IPS DF 4.7 (cell line): ENCODE results near the gene NEGR1.

Source experiments
- DNase-seq: peaks from one replicate; pipeline ENCODE4 v3.0.0-alpha.2; 2013; ENCODE audit warnings: low spot score; ENCODE audit errors: extremely low read depth

Gene NEGR1

DNA sequence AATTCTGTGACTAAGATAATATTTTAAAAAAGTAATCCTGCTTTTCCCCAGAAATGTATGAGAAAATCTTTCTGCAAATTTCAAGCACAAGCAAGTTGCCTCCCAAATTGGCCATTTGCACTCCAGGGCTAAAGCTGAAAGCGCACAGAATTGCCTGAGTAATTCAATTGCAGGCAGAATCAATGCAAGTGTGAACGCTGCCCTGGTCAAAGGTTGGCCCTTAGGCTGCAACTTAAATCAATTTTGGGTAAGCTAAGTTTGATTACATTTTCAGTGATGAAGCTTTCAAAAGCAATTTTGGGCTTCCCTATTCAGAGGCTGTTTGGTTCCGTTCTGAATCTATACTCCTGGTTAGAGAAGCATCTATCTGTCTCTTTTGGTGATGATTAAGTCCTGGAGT lies 699.7 kb downstream of the NEGR1 start:
- DNase-seq, result no peak

DNA sequence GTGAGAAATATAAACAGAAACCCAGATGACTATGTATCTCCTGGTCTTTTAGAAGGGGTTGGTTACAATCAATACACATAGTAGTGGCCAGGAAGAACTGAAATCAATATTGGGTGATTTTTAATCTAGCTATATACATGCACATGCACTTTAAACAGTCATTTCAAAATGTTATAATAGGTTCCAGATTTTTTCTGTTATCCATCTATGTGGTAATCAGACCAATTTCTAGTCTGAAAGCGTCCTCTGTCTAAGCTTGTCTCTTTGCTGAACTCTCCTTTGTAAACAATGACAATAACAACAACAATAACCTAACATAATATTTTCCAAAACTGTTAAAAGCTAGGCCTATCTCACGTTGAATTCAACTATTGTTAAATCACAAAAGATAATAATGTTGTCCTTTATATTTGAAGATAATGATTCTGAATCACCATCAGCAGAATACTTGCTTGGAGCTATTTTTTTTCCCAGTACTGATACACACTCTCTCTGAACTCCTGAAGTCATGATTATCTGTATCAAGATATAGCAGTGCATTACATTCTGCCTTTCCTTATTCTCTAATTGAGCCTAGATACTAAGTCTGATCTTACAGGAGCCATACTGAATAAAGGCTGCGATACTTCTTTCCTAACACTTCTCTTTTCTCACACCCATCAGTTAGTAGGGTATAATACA lies 704.7 kb downstream of the NEGR1 start:
- DNase-seq, result no peak

DNA sequence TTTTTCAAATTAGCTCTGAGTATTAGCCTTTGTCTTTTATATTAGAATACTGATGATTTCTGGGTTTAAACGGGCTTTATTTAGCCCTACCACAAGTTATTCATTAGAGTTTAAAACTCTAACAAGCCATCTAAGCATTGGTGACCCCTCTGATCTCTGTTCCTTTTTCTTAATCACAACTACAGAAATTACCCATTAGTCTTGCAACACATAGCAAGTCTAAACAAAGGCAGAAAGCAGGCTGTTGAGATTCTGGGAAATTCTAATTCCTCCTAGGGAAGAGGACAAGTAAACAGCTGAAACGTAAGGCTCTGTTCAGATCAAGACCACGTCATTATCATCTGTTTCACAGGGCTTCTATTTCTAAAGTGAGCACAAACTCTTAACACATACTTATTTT lies 710.3 kb downstream of the NEGR1 start:
- no peak for DNase-seq

DNA sequence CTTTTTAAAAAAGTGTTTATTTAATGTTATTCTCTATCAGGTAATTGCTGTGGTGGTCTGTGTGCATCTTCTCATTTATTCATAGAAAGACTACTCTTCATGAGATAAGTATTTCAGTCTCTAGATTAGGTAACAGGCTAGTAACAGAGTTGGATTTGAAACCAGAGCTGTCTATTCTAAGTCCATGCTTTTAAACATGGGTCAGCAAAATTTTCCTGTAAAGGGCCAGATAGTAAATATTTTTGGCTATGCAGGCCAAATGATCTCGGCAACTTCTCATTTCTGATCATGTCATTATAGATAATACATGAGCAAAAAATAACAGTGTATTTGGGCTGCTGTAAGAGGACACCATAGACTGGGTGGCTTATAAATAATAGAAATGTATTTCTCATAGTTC lies 715.9 kb downstream of the NEGR1 start:
- no peak for DNase-seq

DNA sequence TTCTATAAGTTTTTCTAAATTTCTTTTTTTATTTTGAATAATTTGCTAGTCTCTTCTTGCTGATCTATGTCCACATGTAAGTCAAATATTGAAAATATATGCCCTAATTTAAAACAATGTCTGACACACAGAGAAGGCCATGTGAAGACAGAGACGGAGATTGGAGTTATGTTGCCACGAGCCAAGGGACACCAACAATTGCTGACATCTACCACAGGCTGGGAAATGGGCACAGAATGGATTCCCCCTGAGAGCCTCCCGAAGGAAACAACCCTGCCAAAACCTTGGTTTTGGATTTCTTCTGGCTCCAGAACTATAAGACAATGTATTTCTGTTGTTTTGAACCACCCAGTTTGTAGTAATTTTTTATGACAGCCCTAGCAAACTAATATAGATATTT lies 716.5 kb downstream of the NEGR1 start:
- DNase-seq, result no peak

DNA sequence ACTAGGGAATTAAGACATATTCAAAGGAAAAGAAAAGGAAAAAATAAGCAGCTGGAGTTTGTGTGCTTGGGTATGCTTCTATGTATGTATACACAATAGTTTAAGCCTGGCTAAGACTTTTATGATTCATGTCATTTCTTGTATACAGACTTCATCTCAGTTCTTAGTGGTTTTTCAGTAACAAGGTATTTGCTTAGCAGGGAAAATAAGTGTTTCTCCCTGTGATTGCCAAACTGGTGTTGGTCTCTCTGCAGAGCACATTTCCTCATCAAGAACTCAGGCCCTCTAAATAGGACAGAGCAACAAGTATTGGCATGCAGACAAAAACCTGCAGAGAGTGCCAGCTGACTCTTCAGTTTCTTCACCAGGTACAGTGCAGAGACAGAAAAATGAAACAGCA lies 717.1 kb downstream of the NEGR1 start:
- no peak for DNase-seq

DNA sequence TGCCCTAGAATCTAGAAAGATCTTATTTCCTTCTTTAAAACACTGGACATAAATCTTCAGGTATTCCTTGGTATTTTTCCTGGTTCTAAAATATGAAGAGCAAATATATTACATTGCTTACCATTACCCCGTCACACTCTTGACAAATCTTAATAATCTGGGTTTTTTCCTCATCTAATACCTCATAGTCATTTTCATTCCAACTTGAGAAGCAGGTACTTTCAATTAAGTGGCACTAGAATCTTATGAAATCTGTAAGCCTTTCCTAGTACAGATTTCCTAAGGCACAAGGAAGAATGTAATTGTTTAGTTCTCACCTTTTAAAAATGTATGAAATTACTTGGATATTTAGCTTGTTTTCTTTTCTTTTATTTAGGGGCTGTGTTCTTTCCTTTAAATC lies 720.0 kb downstream of the NEGR1 start:
- DNase-seq, result no peak

DNA sequence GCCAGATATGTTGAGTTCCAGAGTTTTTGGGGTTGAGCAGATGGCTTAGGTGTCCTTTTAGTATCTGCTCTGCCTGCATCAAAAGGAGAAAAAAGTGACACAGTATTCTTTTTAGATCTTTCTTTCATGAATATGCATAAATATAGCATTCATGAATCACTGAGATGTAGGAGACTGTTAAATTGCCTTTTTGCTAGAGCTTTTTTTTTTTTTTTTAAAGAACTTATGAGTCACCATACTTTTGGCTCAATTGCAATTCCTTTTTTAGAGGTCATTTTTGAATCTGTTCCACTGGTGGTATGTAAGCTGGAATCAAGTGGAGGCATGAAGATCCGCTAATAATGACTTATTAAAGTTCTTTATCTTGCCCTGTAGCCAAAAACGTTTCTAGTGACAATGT lies 720.6 kb downstream of the NEGR1 start:
- DNase-seq, result no peak

DNA sequence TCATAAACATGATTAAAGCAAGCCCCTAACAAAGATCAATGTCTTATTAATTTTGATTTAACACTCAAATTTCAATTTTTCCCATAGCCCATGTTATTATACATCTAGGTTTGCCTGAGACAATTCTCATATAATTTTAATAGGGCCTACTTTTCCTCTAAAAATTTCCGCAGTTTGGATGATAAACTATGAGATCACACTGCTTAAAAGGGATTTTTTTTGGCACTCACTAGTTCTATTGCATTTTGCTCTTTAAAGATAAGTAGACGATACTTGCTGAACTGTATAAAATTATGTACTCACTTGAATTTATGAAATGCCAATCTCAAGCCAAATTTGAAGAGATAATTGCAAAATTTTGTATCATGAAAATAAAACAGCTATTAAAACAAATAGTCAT lies 721.1 kb downstream of the NEGR1 start:
- DNase-seq, result no peak

DNA sequence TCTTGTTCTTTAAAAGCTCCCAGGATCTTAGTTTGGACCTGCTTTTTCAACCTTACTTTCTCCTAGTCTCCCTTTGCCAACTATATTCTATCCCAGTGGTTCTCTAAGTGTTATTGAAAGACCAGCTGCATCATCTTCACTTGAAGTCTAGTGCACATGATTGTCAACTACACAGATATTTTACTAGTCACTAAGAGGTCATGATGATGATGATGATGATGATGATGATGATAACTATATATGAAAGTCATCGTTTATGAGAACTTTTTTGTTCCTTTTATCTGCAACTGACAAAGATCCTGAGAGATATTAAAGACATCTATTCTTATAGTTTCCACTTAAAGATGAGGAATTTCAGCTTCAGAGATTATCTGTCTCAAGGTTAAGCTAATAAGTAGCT lies 722.5 kb downstream of the NEGR1 start:
- DNase-seq, result no peak

DNA sequence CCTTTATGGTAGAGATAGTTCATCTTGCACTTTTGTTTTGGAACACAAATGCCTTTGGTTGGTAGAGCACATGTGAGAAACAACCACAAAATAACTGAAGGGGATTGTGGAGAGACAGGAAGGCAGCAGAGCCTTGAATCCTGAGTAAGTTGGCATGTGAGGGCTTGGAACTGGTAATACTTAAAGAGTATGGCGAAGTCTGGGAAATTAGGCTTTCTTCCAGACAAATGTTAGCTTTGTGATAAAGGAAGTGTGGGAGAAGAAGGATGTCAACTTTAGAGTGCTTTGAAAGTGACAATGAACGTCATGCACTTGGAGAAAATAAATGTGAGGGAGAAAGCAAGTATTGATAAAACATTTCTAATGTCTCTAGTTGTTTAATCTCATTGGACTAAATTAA lies 725.2 kb downstream of the NEGR1 start:
- no peak for DNase-seq

DNA sequence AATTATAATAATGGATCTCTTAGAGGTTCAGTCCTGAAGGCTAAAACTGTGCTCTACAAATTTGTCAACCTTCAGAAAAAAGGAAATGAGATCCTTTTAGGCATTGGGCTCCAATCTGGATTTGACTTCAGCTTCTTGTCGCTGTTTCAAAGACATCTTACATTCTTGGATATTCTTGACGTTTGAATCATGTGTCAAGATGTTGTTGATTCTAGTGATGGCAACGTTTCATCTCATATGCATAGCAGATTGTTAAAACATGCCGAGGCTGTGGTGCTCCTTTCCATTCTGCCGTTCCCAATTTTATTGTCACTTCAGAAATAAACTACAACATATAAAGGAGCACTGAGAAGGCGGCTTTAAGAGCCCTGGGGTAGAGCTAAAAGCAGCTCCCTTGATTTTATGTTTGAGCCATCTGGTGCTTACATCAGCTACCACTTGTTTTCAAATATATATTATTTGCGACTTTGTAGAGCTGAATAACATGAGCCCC lies 733.9 kb downstream of the NEGR1 start:
- DNase-seq, result no peak

DNA sequence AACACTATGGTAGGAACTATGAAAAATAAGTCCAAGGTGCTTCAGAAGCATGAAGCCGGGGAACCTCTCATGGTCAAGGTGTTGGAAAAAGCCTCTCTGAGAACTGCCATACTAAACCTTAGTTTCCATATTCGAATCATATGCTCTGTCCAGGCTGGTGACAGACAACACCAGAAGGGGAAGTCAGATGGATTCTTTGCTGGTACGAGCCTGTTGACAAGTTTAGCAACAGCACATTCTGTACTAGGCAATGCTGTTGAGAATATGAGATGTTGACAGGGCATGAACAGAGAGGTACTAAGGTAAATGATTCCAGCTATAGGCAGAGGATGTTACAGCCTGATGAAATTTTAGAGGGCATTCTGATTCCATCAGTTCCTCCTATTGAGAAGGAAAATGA lies 740.2 kb downstream of the NEGR1 start:
- DNase-seq, result no peak

DNA sequence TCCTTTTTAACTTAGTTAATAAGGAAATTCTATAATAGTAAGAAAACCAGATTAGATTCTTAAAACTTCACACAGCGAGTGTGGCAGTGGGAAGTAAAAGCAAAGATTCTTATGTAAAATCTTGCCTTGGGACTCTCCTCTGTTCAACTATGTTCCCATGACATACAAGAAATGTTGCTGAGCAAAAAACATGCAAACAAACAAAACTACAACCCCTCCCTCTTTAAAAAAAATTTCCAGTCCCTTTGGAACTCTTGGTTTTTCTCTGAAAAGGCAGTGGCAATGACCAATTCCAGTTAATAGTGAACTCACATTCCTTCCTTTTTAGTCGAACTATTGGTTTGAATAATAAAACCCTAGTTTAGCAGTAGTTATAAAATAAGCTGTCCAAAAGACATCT lies 748.4 kb downstream of the NEGR1 start:
- no peak for DNase-seq

DNA sequence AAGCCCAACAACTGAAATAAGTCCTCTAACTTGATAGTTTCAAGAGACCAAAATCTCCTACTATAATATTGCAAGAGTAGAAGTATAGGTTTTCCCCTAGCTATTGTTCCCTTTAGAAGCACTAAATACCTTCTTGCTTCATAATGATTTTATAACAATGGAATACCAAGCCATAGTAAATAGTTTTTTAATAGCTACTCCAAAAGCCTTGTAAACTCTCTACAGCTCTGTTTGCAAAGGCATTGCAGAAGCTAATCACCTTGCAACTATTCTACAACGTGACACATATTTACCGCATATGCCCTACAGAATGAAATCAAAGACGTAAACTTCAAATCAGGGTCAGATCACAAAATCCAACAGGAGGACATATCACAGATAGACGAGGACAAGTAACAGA lies 750.0 kb downstream of the NEGR1 start:
- DNase-seq, result no peak

DNA sequence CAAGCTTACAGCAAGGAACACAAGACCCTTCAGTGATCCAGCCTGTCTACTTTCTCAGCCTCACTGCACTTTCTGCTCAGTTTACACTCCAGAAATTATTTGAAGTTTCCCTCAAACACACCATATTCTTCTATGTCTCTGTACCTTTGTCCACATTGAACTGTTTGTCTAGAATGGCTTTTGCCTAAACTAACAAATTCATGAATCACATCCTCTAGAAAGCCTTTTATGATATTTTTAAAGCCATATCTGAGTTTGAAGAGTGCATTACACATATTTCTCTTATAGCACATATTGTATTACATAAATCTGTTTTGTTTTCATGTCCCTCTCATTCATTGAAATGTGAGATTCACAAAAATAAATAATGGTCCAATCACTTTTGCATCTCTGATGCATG lies 755.5 kb downstream of the NEGR1 start:
- no peak for DNase-seq

DNA sequence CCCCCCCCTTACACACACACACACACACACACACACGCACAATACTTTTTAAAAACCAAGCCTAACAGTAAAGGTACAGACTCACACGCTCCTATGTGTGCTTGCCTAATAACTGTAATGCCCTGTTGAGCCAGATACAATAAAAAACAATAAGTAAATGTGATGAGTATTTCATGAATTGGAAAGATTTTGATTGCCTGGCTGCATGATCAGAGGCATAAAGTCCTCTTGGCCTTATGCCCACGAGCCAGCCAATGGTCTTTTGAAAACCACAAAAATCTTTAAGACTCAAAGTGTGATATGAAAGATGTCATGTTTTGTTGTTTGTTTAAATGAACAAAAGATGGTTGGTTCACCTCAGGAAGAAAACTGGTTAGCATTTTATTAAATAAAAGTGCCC lies 759.6 kb downstream of the NEGR1 start:
- no peak for DNase-seq

DNA sequence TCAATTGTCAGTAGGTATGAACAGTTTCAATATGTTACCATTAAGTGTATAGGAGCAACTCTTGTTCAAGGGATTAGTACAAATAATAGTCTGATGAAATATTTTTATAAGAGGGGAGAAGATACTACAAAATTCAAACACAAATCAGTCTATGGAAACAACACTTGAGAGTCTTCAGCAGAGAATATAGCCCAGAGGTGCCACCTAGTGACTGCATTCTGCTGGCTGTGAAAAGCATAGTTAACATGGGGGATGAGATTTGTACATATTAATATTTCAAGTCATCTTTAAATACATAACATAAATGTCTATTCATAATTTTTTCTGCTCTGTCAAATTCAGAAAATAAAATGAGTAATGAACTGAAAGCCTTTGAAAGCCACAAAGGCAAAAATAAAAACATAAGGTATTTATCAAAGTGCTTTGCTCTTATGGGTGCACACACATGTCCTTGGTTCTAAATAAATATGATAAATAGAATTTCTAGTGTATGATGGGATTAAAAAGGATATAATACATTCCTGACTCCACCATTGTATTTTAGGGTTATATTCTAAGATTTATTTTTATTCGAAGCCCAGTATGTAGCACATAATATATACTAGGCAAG lies 760.6 kb downstream of the NEGR1 start:
- DNase-seq, result no peak

DNA sequence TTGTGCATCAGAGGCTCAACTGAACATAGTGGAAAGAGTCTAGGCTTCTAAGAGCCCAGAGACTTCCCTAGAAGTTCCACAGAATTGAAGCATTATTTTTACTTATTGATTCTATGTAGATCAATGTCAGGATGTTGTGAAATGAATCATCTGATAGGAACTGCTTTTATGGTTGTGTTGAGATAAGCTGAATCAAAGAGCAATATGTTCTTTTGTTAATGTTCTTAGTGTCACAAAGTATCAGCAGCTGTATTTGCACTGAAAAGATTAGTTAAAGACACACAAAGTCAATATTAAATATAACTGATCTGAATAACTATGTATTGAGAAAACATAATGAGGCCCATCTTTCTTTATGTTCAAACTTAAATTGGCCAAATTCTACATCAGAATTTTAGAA lies 770.8 kb downstream of the NEGR1 start:
- DNase-seq, result no peak

DNA sequence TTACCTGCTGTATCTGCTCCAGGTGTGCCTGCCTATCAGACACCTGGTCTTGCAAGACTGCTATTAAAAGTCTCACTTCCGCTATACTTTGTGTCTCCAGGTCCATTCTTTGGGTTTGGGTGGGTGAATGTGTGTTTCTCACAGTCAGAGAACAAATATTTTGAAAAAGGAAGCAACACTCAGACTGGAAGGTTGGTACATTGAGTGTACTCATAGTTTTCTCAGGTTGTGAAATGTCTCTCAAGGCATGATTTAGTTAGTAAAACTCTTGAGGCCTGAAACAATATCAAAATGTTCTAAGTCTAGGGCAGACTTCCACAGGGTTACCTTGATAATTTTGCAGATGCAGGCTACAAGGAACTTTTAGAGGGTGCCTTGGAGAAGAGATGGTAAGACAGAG lies 771.6 kb downstream of the NEGR1 start:
- no peak for DNase-seq

DNA sequence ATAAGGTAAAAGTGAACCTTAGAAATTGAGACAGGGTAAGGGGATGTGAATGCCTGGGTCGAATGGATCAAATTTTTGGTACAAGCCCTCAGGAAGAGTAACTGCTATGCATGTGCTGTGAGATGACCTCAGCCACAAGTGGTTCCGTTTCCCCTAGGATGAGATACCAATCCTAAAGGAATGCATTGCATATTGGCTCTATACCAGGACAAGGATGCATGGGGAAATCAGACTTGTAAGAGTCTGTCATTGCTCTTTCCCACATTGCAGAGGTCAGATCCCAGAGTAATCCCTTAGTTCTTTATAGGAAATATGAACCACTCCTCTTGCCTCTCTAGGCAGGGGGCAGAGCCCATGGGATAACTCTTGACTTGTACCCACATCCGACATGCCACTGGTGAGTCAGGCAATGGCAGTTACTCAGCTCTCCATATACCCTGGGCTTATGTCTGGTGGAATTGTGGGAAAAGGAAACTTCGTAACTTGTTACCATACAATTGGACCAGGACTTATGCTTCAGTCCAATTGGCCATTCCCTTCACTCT lies 773.2 kb downstream of the NEGR1 start:
- DNase-seq, result no peak

DNA sequence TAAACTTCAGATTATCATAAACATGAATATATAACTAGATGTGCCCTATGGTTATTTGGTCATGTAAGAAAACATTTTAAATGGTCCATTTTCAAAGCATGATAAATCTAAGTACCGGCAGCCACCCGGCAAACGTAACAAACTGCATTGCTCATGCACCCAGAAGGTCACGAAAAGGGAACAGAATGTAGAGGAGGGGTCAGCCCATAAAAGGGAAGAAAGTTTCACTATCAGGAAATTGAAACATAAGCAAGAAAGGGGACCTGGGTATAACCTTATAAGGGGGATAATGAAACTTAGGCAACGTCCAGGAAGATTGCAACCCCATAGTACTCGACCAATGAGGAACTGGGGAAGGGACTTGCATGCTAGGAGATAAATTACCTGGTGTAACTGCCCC lies 780.3 kb downstream of the NEGR1 start:
- DNase-seq, result no peak

DNA sequence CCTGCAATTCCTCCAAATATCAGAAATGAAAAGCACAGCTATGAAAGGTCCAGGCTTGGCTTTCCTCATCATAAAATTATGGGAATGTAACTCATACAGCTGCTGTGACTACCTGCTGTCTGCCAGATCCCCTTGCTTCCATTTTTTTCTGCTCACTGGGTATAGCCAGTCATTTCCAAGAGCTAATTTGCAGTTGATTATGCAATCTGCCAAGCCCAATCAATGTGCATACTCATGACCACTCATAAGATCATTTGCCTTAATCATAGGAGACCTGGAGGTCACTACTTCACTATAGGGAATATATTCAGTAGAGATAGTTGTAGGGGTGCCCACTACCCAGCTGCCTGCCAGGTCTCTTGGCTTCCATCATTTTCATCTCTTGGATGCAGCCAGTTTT lies 783.8 kb downstream of the NEGR1 start:
- DNase-seq, result no peak
